CD8-positive, alpha-beta memory T cell (primary cell): ENCODE measurements around the gene CT45A1. TPM values are rescaled to one million over a fixed set of nuclear protein-coding genes. Genes with fewer than 3 reads are reported as not detected.
"Not testable (repeated sequence)": the region's sequence is repeated elsewhere in the genome, so short reads cannot be mapped to it uniquely, and the experiment has no call there.

Experiments used
- CTCF ChIA-PET: fragments of 350-600 bp; sonication (Branson Sonifier 250); formaldehyde crosslinking; loops from one replicate; lab custom pipeline; 2021; ENCODE audit warnings: antibody characterized with exemption; lab: Charles Lee
- POLR2A ChIA-PET: fragments of 350-600 bp; sonication (Branson Sonifier 250); formaldehyde crosslinking; loops from one replicate; lab custom pipeline; 2021; ENCODE audit warnings: antibody characterized with exemption; lab: Charles Lee
- DNase-seq, 5 donors: peaks; one replicate each; pipeline versions ENCODE4 v3.0.0 to v3.0.0-alpha.2; 2020 to 2022; ENCODE audit warnings: mixed read lengths in 1 of 5
- H3K27ac ChIP-seq: one replicate; pipeline ENCODE4 v1.7.0; 2013; ENCODE audit warnings: low read depth, mild to moderate bottlenecking, low read length, moderate library complexity
- H3K27me3 ChIP-seq: 2 replicates; pipeline ENCODE4 v1.7.0; 2013; ENCODE audit warnings: low read length, mild to moderate bottlenecking; ENCODE audit not compliant: insufficient read depth, poor library complexity, severe bottlenecking
- H3K36me3 ChIP-seq: 2 replicates; pipeline ENCODE4 v1.7.0; 2013; ENCODE audit warnings: mild to moderate bottlenecking, low read length, moderate library complexity; ENCODE audit not compliant: insufficient read depth
- H3K4me1 ChIP-seq: 2 replicates; pipeline ENCODE4 v1.7.0; 2013; ENCODE audit warnings: mild to moderate bottlenecking, low read length, moderate library complexity; ENCODE audit not compliant: insufficient read depth
- H3K4me3 ChIP-seq: 2 replicates; pipeline ENCODE4 v1.7.0; 2013; ENCODE audit warnings: mild to moderate bottlenecking, low read length
- H3K9me3 ChIP-seq: 2 replicates; pipeline ENCODE4 v1.7.0; 2013; ENCODE audit warnings: mild to moderate bottlenecking, low read length
- H3K27ac Mint-ChIP-seq, 8 donors: one replicate each; pipeline ENCODE4 v1.8.0; 2020 to 2021; ENCODE audit warnings: mixed read lengths in 8 of 8, mild to moderate bottlenecking in 6 of 8, inconsistent platforms in 3 of 8, moderate library complexity in 3 of 8
- H3K27me3 Mint-ChIP-seq, 2 donors: one replicate each; pipeline ENCODE4 v1.8.0; 2020 to 2021; ENCODE audit warnings: mixed read lengths in 2 of 2, mild to moderate bottlenecking in 1 of 2, moderate library complexity in 1 of 2
- H3K36me3 Mint-ChIP-seq, 3 donors: one replicate each; pipeline ENCODE4 v1.8.0; 2020 to 2021; ENCODE audit warnings: mixed read lengths in 3 of 3, inconsistent platforms in 1 of 3, mild to moderate bottlenecking in 1 of 3
- H3K4me1 Mint-ChIP-seq, 3 donors: one replicate each; pipeline ENCODE4 v1.8.0; 2020 to 2021; ENCODE audit warnings: mixed read lengths in 3 of 3, inconsistent platforms in 1 of 3, mild to moderate bottlenecking in 1 of 3
- H3K4me3 Mint-ChIP-seq, 7 donors: one replicate each; pipeline ENCODE4 v1.8.0; 2020 to 2021; ENCODE audit warnings: mixed read lengths in 7 of 7, mild to moderate bottlenecking in 6 of 7, moderate library complexity in 4 of 7, inconsistent platforms in 2 of 7
- H3K9me3 Mint-ChIP-seq, 5 donors: one replicate each; pipeline ENCODE4 v1.8.0; 2020 to 2022; ENCODE audit warnings: mixed read lengths in 5 of 5, mild to moderate bottlenecking in 3 of 5, moderate library complexity in 2 of 5, inconsistent platforms in 1 of 5
- polyA plus RNA-seq: library from polyadenylated mRNA; unstranded; fragments of 300-500 nt; fragmentation: Illumina TruSeq; gene quantifications from one replicate; pipeline ENCODE4 v1.2.3, GENCODE V29; 2021
- total RNA-seq, 2 experiments: library from RNA; stranded (reverse); gene quantifications; one replicate each; pipeline ENCODE4 v1.2.3, GENCODE V29; 2021

The CT45A1 gene
- total RNA-seq, result not detected
- not detected for polyA plus RNA-seq

DNA sequence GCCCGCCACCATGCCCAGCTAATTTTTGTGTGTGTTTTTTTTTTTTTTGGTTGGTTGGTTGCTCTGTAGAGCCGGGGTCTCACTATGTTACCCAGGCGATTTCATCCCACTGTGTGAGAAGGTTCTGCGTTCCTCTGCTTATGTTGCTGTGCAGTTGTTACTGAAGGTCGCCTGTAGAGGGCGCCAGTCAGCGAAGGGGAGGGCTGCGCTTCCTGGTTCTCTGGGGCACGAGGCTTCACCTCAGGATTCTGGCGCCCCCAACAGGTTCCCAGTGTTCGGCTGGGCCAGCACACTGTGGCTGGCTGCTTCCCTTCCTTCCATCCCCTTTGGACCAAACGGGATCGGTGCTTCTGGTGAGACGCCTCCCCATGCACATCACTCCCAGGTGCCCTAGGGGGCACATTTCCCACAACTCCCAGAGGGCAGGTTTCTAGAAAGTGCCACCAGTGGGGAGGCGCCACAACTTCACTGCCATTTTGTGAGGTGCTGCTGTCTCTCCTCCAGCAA is at the start of gene CT45A1:
TSS of gene CT45A1 (plus strand) at position 457 of the 507 bp plus-strand sequence. CDS start 5,302 bp downstream, outside the sequence.
- H3K4me1 ChIP-seq, H3K36me3 ChIP-seq, CTCF ChIA-PET, POLR2A ChIA-PET, H3K4me1 Mint-ChIP-seq, H3K27me3 ChIP-seq, H3K9me3 ChIP-seq, H3K4me3 Mint-ChIP-seq, H3K9me3 Mint-ChIP-seq, H3K36me3 Mint-ChIP-seq, H3K27me3 Mint-ChIP-seq, H3K27ac Mint-ChIP-seq, DNase-seq, H3K27ac ChIP-seq, H3K4me3 ChIP-seq: not testable (repeated sequence)

- H3K9me3 ChIP-seq, H3K4me1 Mint-ChIP-seq, H3K27ac ChIP-seq, H3K4me3 Mint-ChIP-seq, H3K9me3 Mint-ChIP-seq, DNase-seq, H3K27me3 ChIP-seq, H3K36me3 ChIP-seq, POLR2A ChIA-PET, H3K4me1 ChIP-seq, H3K36me3 Mint-ChIP-seq, H3K4me3 ChIP-seq, H3K27ac Mint-ChIP-seq, CTCF ChIA-PET: not testable (repeated sequence)
- H3K27me3 Mint-ChIP-seq, result peaks cover 6 to 16% of the 10 kb centered on the region in 2 donors
Measured at GRCh38 chrX:135672979-135673378, 40.5 kb upstream of the CT45A1 start.

GRCh38 chrX:135688137-135688536 is 25.3 kb upstream of the CT45A1 start:
- no peak for DNase-seq
- CTCF ChIA-PET, result no interaction called here
- no peak overlapping the region for H3K4me3 ChIP-seq
- no peak overlapping the region for H3K27ac Mint-ChIP-seq
- no peak overlapping the region for H3K4me3 Mint-ChIP-seq
- no peaks in the 10 kb centered on the region for H3K4me1 ChIP-seq
- no peaks in the 10 kb centered on the region for H3K27me3 ChIP-seq
- no peaks in the 10 kb centered on the region for H3K4me1 Mint-ChIP-seq
- H3K27me3 Mint-ChIP-seq, result peaks cover under 1 to 11% of the 10 kb centered on the region in 2 donors
- no peaks in the 10 kb centered on the region for H3K36me3 ChIP-seq
- POLR2A ChIA-PET, result no interaction called here
- H3K9me3 ChIP-seq, result no peaks in the 10 kb centered on the region
- no peaks in the 10 kb centered on the region for H3K36me3 Mint-ChIP-seq
- H3K27ac ChIP-seq, result no peak overlapping the region
- H3K9me3 Mint-ChIP-seq, result no peaks in the 10 kb centered on the region

GRCh38 chrX:135695471-135695870 is 18.0 kb upstream of the CT45A1 start:
- Mint-ChIP-seq H3K27ac (no peak overlapping the region), H3K27me3 (peaks cover 8 to 11% of the 10 kb centered on the region in 2 donors)
- POLR2A ChIA-PET, result no interaction called here

GRCh38 chrX:135697601-135698000 is 15.8 kb upstream of the CT45A1 start:
- Mint-ChIP-seq H3K4me1 (no peaks in the 10 kb centered on the region), H3K27me3 (peaks cover 8 to 11% of the 10 kb centered on the region in 2 donors), H3K4me3 (no peak overlapping the region), H3K9me3 (peaks cover 0 to 2% (median 0%) of the 10 kb centered on the region in 5 donors), H3K27ac (no peak overlapping the region), H3K36me3 (no peaks in the 10 kb centered on the region)
- Histone ChIP-seq H3K9me3 (no peaks in the 10 kb centered on the region), H3K4me3 (no peak overlapping the region), H3K27me3 (no peaks in the 10 kb centered on the region), H3K36me3 (no peaks in the 10 kb centered on the region), H3K27ac (no peak overlapping the region), H3K4me1 (no peaks in the 10 kb centered on the region)
- ChIA-PET CTCF (no interaction called here), POLR2A (no interaction called here)
- DNase-seq, result no peak

More at GRCh38 chrX:135695471-135695870, 18.0 kb upstream of the CT45A1 start:
- Histone ChIP-seq H3K9me3 (no peaks in the 10 kb centered on the region), H3K27ac (no peak overlapping the region), H3K4me1 (no peaks in the 10 kb centered on the region), H3K4me3 (no peak overlapping the region), H3K27me3 (no peaks in the 10 kb centered on the region), H3K36me3 (no peaks in the 10 kb centered on the region)
- CTCF ChIA-PET, result no interaction called here
- Mint-ChIP-seq H3K4me3 (no peak overlapping the region), H3K9me3 (peaks cover 0 to 2% (median 0%) of the 10 kb centered on the region in 5 donors), H3K36me3 (no peaks in the 10 kb centered on the region), H3K4me1 (no peaks in the 10 kb centered on the region)
- DNase-seq, result no peak

GRCh38 chrX:135698924-135699323 is 14.5 kb upstream of the CT45A1 start:
- H3K27ac ChIP-seq, result no peak overlapping the region
- peaks cover 0 to 2% (median 0%) of the 10 kb centered on the region in 5 donors for H3K9me3 Mint-ChIP-seq
- H3K36me3 Mint-ChIP-seq, result no peaks in the 10 kb centered on the region
- no peaks in the 10 kb centered on the region for H3K4me1 Mint-ChIP-seq
- peaks cover 8 to 11% of the 10 kb centered on the region in 2 donors for H3K27me3 Mint-ChIP-seq
- H3K4me1 ChIP-seq, result no peaks in the 10 kb centered on the region
- DNase-seq, result no peak
- H3K27ac Mint-ChIP-seq, result no peak overlapping the region
- ChIA-PET CTCF (no interaction called here), POLR2A (no interaction called here)
- H3K36me3 ChIP-seq, result no peaks in the 10 kb centered on the region
- no peak overlapping the region for H3K4me3 ChIP-seq
- no peaks in the 10 kb centered on the region for H3K9me3 ChIP-seq
- H3K27me3 ChIP-seq, result no peaks in the 10 kb centered on the region
- H3K4me3 Mint-ChIP-seq, result no peak overlapping the region

DNA sequence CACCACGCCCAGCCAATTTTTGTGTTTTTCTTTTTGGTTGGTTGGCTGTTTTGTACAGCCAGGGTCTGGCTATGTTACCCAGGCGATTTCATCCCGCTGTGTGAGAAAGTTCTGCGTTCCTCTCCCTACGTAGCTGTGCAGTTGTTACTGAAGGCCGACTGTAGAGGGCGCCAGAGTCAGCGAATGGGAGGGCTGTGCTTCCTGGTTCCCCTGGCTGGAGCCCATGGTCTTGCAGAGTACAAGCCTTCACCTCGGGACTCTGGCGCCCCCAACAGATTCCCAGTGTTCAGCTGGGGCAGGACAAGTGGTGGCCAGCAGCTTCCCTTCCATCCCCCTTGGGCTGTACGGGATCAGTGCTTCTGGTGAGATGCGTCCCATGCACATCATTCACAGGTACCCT is 5.6 kb upstream of the CT45A1 start:
- H3K27me3 ChIP-seq, result no peaks in the 10 kb centered on the region
- H3K36me3 ChIP-seq, result no peaks in the 10 kb centered on the region
- Mint-ChIP-seq H3K27me3 (no peaks in the 10 kb centered on the region), H3K27ac (no peak overlapping the region), H3K4me3 (no peak overlapping the region), H3K9me3 (no peaks in the 10 kb centered on the region), H3K4me1 (no peaks in the 10 kb centered on the region), H3K36me3 (no peaks in the 10 kb centered on the region)
- H3K27ac ChIP-seq, result no peak overlapping the region
- H3K4me3 ChIP-seq, result no peak overlapping the region
- POLR2A ChIA-PET, result no interaction called here
- no peaks in the 10 kb centered on the region for H3K9me3 ChIP-seq
- CTCF ChIA-PET, result no interaction called here
- DNase-seq, result no peak
- H3K4me1 ChIP-seq, result no peaks in the 10 kb centered on the region

DNA sequence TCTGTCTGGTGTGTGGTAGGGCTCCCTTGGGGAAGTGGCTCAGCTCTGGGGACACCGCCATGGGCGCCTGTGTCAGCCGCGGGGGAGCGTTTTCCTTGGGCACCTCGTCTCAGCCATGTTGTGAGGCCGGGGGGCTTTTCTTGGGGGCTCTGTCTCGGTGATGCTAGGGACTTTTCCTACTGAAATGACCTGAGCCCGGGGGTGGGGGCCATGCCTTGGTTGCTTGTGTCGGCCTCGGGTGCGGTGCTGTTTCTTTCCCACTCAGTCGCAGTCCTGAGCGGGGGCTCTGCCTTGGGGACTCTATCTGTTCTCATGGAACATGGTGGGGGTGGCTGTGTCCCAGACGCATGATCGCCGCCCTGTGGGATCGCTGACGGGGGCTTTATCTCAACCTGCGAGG is 356 bp downstream of the CT45A1 start:
- Histone ChIP-seq H3K27me3 (no peaks in the 10 kb centered on the region), H3K27ac (no peak overlapping the region), H3K36me3 (no peaks in the 10 kb centered on the region), H3K4me3 (no peak overlapping the region), H3K4me1 (no peaks in the 10 kb centered on the region), H3K9me3 (no peaks in the 10 kb centered on the region)
- Mint-ChIP-seq H3K36me3 (no peaks in the 10 kb centered on the region), H3K4me1 (no peaks in the 10 kb centered on the region), H3K27ac (no peak overlapping the region), H3K27me3 (peaks cover 0 to 5% of the 10 kb centered on the region in 2 donors), H3K4me3 (no peak overlapping the region), H3K9me3 (no peaks in the 10 kb centered on the region)
- ChIA-PET POLR2A (no interaction called here), CTCF (no interaction called here)
- no peak for DNase-seq

- H3K27me3 ChIP-seq, H3K9me3 Mint-ChIP-seq, H3K9me3 ChIP-seq, H3K36me3 ChIP-seq, H3K4me3 Mint-ChIP-seq, H3K27ac ChIP-seq, CTCF ChIA-PET, H3K27ac Mint-ChIP-seq, DNase-seq, H3K36me3 Mint-ChIP-seq, H3K4me1 ChIP-seq, POLR2A ChIA-PET, H3K4me3 ChIP-seq, H3K27me3 Mint-ChIP-seq, H3K4me1 Mint-ChIP-seq: not testable (repeated sequence)
Measured at GRCh38 chrX:135734666-135735065, 21.2 kb downstream of the CT45A1 start.
